Activated CD4-positive, alpha-beta T cell treated with anti-CD3 and anti-CD28 coated beads for 36 hours (primary cell): ENCODE measurements around the gene CDKN2A. TPM values are rescaled to one million over a fixed set of nuclear protein-coding genes. Genes with fewer than 3 reads are reported as not detected.

Experiments used
- total RNA-seq, 2 experiments: library from RNA; stranded (reverse); gene quantifications; one replicate each; pipeline ENCODE4 v1.2.3, GENCODE V29; 2021

CDKN2A gene
- total RNA-seq, 2 experiments from 2014 or later, result 0.86 to 1.6 TPM

Other genes with a start within 250 kb of the CDKN2A start
- gene MTAP, start 191.8 kb downstream of the CDKN2A start, total RNA-seq, result 10 to 100 TPM; 59.6 to 77.0 TPM
- under 1 TPM; 0.21 to 0.23 TPM for gene CDKN2B-AS1, start 399 bp upstream of the CDKN2A start, total RNA-seq
- not detected for gene CDKN2B, start 14.9 kb upstream of the CDKN2A start, total RNA-seq